ENCODE measurements around the gene CEP120.

CEP120 gene

DNA sequence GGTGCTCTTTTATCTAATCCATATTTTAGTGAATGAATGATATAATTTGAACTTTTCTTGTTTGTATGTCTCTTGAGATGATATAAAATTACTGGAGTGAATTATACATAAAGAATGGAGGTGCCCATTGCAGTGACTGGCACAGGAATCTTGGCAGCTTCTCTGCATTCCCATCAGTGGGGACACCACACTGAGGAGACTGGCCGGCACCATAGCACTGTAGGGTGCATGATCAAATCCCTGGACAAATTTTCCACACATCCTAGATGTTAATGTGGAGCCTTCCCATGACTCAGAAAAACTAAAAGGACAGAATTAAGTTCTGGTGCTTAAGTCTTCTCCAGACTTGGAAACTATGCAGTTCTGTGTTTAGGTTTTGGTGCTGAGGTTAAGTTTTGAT lies 124.1 kb downstream of the CEP120 start:
- no peak for DNase-seq (ENCODE audit: low read depth, low spot score)

GRCh38 chr5:123298335-123299030 lies 124.7 kb downstream of the CEP120 start:
- DNase-seq (ENCODE audit: low read depth, low spot score): no peak

- no peak for DNase-seq (ENCODE audit: low read depth, low spot score)
These were observed 125.3 kb downstream of the CEP120 start for GRCh38 chr5:123297866-123298265.

- DNase-seq (ENCODE audit: low read depth, low spot score): no peak
These were observed 125.9 kb downstream of the CEP120 start for GRCh38 chr5:123297198-123297831.

Data from activated naive CD8-positive, alpha-beta T cell treated with anti-CD3 and anti-CD28 coated beads, Interleukin-2, amount 50 U/mL, for 16 hours (primary cell).